Measurements from ENCODE around the gene TRIP4. TPM values are rescaled to one million over a fixed set of nuclear protein-coding genes. Genes with fewer than 3 reads are reported as not detected.

TRIP4 gene
- total RNA-seq, 1 experiment from 2014 or later = 21.7 TPM

GRCh38 chr15:64456634-64457108 lies 69.0 kb downstream of the TRIP4 start:
- no peak overlapping the region for H4K5ac ChIP-seq (ENCODE audit: insufficient read length, low read depth, low read length)
- no peak for DNase-seq
- no peaks in the 10 kb centered on the region for H3K9me3 ChIP-seq (ENCODE audit: control insufficient read depth, low read depth, low read length)
- Mint-ChIP-seq H3K4me1 (peaks cover 33 to 37% of the 10 kb centered on the region in 2 experiments), H3K9me3 (no peaks in the 10 kb centered on the region), H3K4me3 (no peak overlapping the region), H3K27ac (no peak overlapping the region), H3K27me3 (ENCODE audit: low read depth) (no peaks in the 10 kb centered on the region), H3K36me3 (ENCODE audit: insufficient read depth in 1 of 3, low read depth in 3 of 3) (peaks cover 0 to 5% (median 4%) of the 10 kb centered on the region in 3 experiments; a peak in 3 of 7 replicates)
- peaks cover under 1% of the 10 kb centered on the region; the same call in 1 of the 2 replicates for H3K79me2 ChIP-seq (ENCODE audit: insufficient read depth, low read length)
- H4K8ac ChIP-seq (replicated peaks; ENCODE audit: insufficient read length, low read depth, low read length) = no peak overlapping the region
- H2BK12ac ChIP-seq (ENCODE audit: insufficient read length, low read depth, low read length) = no peak overlapping the region
- H2BK120ac ChIP-seq (ENCODE audit: low read depth, low read length, poor library complexity, severe bottlenecking) = no peak overlapping the region
- no peaks in the 10 kb centered on the region for H4K20me1 ChIP-seq (ENCODE audit: control insufficient read depth, insufficient read depth, insufficient read length)
- H3K14ac ChIP-seq (ENCODE audit: insufficient read depth, low read length) = no peak overlapping the region
- H4K91ac ChIP-seq (ENCODE audit: insufficient read length, low read depth, low read length) = no peak overlapping the region
- H2AFZ ChIP-seq (ENCODE audit: low read length) = no peak overlapping the region
- H3T11ph ChIP-seq (ENCODE audit: low read length) = no peak overlapping the region
- H3K4me2 ChIP-seq (ENCODE audit: insufficient read depth, insufficient read length, low read length) = no peak overlapping the region
- no peak overlapping the region for H3K23ac ChIP-seq (ENCODE audit: insufficient read length, low read depth, low read length)
- no peak overlapping the region for H2AK5ac ChIP-seq (ENCODE audit: insufficient read length, low read length)
- no peak overlapping the region for H2BK15ac ChIP-seq (ENCODE audit: low read depth, low read length)
- H3K27me3 ChIP-seq (ENCODE audit: insufficient read depth, low read length) = no peaks in the 10 kb centered on the region
- no CpG with 5 or more reads among the region's 1 CpG for WGBS (ENCODE audit: extremely low coverage, insufficient read length, low lambda C conversion rate)
- no peak overlapping the region for H3K56ac ChIP-seq (ENCODE audit: insufficient read length, low read depth, low read length)
- H3K4ac ChIP-seq (ENCODE audit: low read depth, low read length) = no peak overlapping the region
- H3K4me1 ChIP-seq (ENCODE audit: insufficient read depth, low read length) = peaks cover 3% of the 10 kb centered on the region; the same call in 1 of the 2 replicates
- H3K23me2 ChIP-seq (ENCODE audit: insufficient read length, low read depth, low read length, poor library complexity, severe bottlenecking) = peaks cover 6% of the 10 kb centered on the region
- no peak overlapping the region for H2BK5ac ChIP-seq (ENCODE audit: insufficient read length, low read length)
- H3K79me1 ChIP-seq (ENCODE audit: insufficient read depth, low read depth, low read length, poor library complexity, severe bottlenecking) = no peaks in the 10 kb centered on the region
- no peak for TF ChIP-seq CTCF (conservative IDR thresholded peaks at IDR 0.05)
- H3K9ac ChIP-seq (ENCODE audit: extremely low read depth, insufficient read length, low read length) = no peak overlapping the region
- H3K18ac ChIP-seq (ENCODE audit: insufficient read length, low read depth, low read length) = no peak overlapping the region
- no peak overlapping the region for H3K27ac ChIP-seq (ENCODE audit: insufficient read length, low read depth, low read length)
- no peak overlapping the region for H2BK20ac ChIP-seq (ENCODE audit: low read depth, low read length, poor library complexity, severe bottlenecking)
